ENCODE results near the gene MLYCD.

Gene MLYCD

GRCh38 chr16:83899272-83899897, 470 bp downstream of the MLYCD start:
- DNase-seq (ENCODE audit: low read depth): peak; percentile 67

GRCh38 chr16:83899978-83900377, 1.1 kb downstream of the MLYCD start:
- no peak for DNase-seq (ENCODE audit: low read depth)

- no peak for DNase-seq (ENCODE audit: low read depth)
Observed at GRCh38 chr16:83900571-83900970, 1.7 kb downstream of the MLYCD start.

GRCh38 chr16:83901101-83901500, 2.2 kb downstream of the MLYCD start:
- DNase-seq (ENCODE audit: low read depth): peak; percentile 55

- DNase-seq (ENCODE audit: low read depth): no peak
Observed at GRCh38 chr16:83903751-83904150, 4.8 kb downstream of the MLYCD start.

GRCh38 chr16:83906683-83907082, 7.8 kb downstream of the MLYCD start:
- DNase-seq (ENCODE audit: low read depth): peak; percentile 22

- no peak for DNase-seq (ENCODE audit: low read depth)
Observed at GRCh38 chr16:83907111-83907510, 8.2 kb downstream of the MLYCD start.

- no peak for DNase-seq (ENCODE audit: low read depth)
Observed at GRCh38 chr16:83907631-83908250, 8.8 kb downstream of the MLYCD start.

- DNase-seq (ENCODE audit: low read depth): no peak
Observed at GRCh38 chr16:83908798-83909197, 9.9 kb downstream of the MLYCD start.

- no peak for DNase-seq (ENCODE audit: low read depth)
Observed at GRCh38 chr16:83911290-83911689, 12.4 kb downstream of the MLYCD start.

- no peak for DNase-seq (ENCODE audit: low read depth)
Observed at GRCh38 chr16:83912519-83913244, 13.8 kb downstream of the MLYCD start.

- DNase-seq (ENCODE audit: low read depth): no peak
Observed at GRCh38 chr16:83913245-83913633, 14.3 kb downstream of the MLYCD start.

- no peak for DNase-seq (ENCODE audit: low read depth)
Observed at GRCh38 chr16:83914091-83914710, 15.3 kb downstream of the MLYCD start.

- DNase-seq (ENCODE audit: low read depth): no peak
Observed at GRCh38 chr16:83915081-83915480, 16.2 kb downstream of the MLYCD start.

GRCh38 chr16:83915491-83915890, 16.6 kb downstream of the MLYCD start:
- no peak for DNase-seq (ENCODE audit: low read depth)

GRCh38 chr16:83917152-83918120, 18.5 kb downstream of the MLYCD start:
- DNase-seq (ENCODE audit: low read depth): no peak

GRCh38 chr16:83920894-83921491, 22.1 kb downstream of the MLYCD start:
- DNase-seq (ENCODE audit: low read depth): no peak

GRCh38 chr16:83923581-83924365, 24.9 kb downstream of the MLYCD start:
- DNase-seq (ENCODE audit: low read depth): no peak

- DNase-seq (ENCODE audit: low read depth): no peak
Observed at GRCh38 chr16:83924686-83925085, 25.8 kb downstream of the MLYCD start.

- DNase-seq (ENCODE audit: low read depth): no peak
Observed at GRCh38 chr16:83925095-83925905, 26.4 kb downstream of the MLYCD start.

All from EH (cell line).